H1 (cell line): ENCODE measurements around the gene CYTL1. TPM values are rescaled to one million over a fixed set of nuclear protein-coding genes. Genes with fewer than 3 reads are reported as not detected.

Experiments
- ASH2L ChIP-seq: fragments of 200-600, 300-600 bp; sonication (generic); IDR thresholded peaks from one replicate; pipeline ENCODE4 v1.7.1; 2017; ENCODE audit warnings: low read length
- CEBPB ChIP-seq: IDR thresholded peaks from 2 replicates; pipeline ENCODE4 v1.6.1; 2012; ENCODE audit warnings: low read depth, low read length
- CTBP2 ChIP-seq: IDR thresholded peaks from 2 replicates; pipeline ENCODE4 v1.7.0; 2011; ENCODE audit warnings: borderline replicate concordance, mild to moderate bottlenecking, moderate library complexity, mixed read lengths, low read length; ENCODE audit not compliant: insufficient read depth, insufficient read length
- EP300 ChIP-seq, 2 experiments: IDR thresholded peaks; 1 replicate in 1 of 2; 2 replicates in 1 of 2; pipeline ENCODE4 v1.6.1; 2011 to 2012; ENCODE audit warnings: low read depth in 2 of 2, low read length in 2 of 2, mild to moderate bottlenecking in 2 of 2, borderline replicate concordance in 1 of 2, inconsistent platforms in 1 of 2, moderate library complexity in 1 of 2
- MAFK ChIP-seq: IDR thresholded peaks from 2 replicates; pipeline ENCODE4 v1.6.1; 2012; ENCODE audit warnings: low read depth, mild to moderate bottlenecking, improper control_type of control experiment, low read length
- POU5F1 ChIP-seq: IDR thresholded peaks from 2 replicates; pipeline ENCODE4 v1.6.1; 2011; ENCODE audit warnings: low read depth, mild to moderate bottlenecking, low read length, moderate library complexity
- RAD21 ChIP-seq, 2 experiments: IDR thresholded peaks in 1 of 2; conservative IDR thresholded peaks in 1 of 2; 2 replicates each; pipeline ENCODE4 v1.6.1; 2011; ENCODE audit warnings: low read depth in 2 of 2, low read length in 2 of 2, improper control_type of control experiment in 1 of 2, inconsistent platforms in 1 of 2, mild to moderate bottlenecking in 1 of 2, moderate library complexity in 1 of 2
- SAP30 ChIP-seq: fragments of 300-600 bp; sonication (generic); IDR thresholded peaks from 2 replicates; pipeline ENCODE4 v1.7.1; 2012; ENCODE audit warnings: low read length, moderate library complexity, mild to moderate bottlenecking, inconsistent platforms; ENCODE audit not compliant: insufficient read depth, insufficient replicate concordance
- SIRT6 ChIP-seq: IDR thresholded peaks from one replicate; pipeline ENCODE4 v1.7.1; 2012; ENCODE audit warnings: low read length, inconsistent platforms
- SRF ChIP-seq: IDR thresholded peaks from 2 replicates; pipeline ENCODE4 v1.6.1; 2011; ENCODE audit warnings: mild to moderate bottlenecking, low read depth, low read length, moderate library complexity
- polyA plus RNA-seq, 7 experiments: library from polyadenylated mRNA; depleted of rRNA in 3 of 7; stranded (reverse) in 5 of 7; unstranded in 2 of 7; fragments of >200 nt in 5 of 7; fragments of 200-250 nt in 2 of 7; gene quantifications; 1 replicate in 5 of 7; 2 replicates in 1 of 7; 4 replicates in 1 of 7; pipeline versions ENCODE4 v1.2.1 to v1.2.3, GENCODE V29; 2011 to 2013; ENCODE audit warnings: missing spikeins in 2 of 7, mixed read lengths in 2 of 7
- total RNA-seq: library from RNA; stranded (reverse); fragmentation: NEBNext Ultra II Directional; extraction: Animal tissue kit (Norgen Biotek cat#: 25700); gene quantifications from 2 replicates; pipeline ENCODE4 v1.2.1, GENCODE V29; 2021
- TF ChIP-seq, protein P1 (sequence below): fragments of 300-600 bp; sonication (generic); IDR thresholded peaks from 2 replicates; pipeline ENCODE4 v1.7.1; 2012; ENCODE audit warnings: low read length, moderate library complexity, mild to moderate bottlenecking, inconsistent platforms; ENCODE audit not compliant: insufficient replicate concordance

Gene CYTL1
- total and polyA plus RNA-seq, 2 of the 8 experiments (the other 6 are each of a cell fraction or from before 2014, with no cell fraction given): 8.6 to 9.8 TPM

GRCh38 chr4:5029447-5029846 lies 10.2 kb upstream of the CYTL1 start (continued):
- TF ChIP-seq, protein P1, sequence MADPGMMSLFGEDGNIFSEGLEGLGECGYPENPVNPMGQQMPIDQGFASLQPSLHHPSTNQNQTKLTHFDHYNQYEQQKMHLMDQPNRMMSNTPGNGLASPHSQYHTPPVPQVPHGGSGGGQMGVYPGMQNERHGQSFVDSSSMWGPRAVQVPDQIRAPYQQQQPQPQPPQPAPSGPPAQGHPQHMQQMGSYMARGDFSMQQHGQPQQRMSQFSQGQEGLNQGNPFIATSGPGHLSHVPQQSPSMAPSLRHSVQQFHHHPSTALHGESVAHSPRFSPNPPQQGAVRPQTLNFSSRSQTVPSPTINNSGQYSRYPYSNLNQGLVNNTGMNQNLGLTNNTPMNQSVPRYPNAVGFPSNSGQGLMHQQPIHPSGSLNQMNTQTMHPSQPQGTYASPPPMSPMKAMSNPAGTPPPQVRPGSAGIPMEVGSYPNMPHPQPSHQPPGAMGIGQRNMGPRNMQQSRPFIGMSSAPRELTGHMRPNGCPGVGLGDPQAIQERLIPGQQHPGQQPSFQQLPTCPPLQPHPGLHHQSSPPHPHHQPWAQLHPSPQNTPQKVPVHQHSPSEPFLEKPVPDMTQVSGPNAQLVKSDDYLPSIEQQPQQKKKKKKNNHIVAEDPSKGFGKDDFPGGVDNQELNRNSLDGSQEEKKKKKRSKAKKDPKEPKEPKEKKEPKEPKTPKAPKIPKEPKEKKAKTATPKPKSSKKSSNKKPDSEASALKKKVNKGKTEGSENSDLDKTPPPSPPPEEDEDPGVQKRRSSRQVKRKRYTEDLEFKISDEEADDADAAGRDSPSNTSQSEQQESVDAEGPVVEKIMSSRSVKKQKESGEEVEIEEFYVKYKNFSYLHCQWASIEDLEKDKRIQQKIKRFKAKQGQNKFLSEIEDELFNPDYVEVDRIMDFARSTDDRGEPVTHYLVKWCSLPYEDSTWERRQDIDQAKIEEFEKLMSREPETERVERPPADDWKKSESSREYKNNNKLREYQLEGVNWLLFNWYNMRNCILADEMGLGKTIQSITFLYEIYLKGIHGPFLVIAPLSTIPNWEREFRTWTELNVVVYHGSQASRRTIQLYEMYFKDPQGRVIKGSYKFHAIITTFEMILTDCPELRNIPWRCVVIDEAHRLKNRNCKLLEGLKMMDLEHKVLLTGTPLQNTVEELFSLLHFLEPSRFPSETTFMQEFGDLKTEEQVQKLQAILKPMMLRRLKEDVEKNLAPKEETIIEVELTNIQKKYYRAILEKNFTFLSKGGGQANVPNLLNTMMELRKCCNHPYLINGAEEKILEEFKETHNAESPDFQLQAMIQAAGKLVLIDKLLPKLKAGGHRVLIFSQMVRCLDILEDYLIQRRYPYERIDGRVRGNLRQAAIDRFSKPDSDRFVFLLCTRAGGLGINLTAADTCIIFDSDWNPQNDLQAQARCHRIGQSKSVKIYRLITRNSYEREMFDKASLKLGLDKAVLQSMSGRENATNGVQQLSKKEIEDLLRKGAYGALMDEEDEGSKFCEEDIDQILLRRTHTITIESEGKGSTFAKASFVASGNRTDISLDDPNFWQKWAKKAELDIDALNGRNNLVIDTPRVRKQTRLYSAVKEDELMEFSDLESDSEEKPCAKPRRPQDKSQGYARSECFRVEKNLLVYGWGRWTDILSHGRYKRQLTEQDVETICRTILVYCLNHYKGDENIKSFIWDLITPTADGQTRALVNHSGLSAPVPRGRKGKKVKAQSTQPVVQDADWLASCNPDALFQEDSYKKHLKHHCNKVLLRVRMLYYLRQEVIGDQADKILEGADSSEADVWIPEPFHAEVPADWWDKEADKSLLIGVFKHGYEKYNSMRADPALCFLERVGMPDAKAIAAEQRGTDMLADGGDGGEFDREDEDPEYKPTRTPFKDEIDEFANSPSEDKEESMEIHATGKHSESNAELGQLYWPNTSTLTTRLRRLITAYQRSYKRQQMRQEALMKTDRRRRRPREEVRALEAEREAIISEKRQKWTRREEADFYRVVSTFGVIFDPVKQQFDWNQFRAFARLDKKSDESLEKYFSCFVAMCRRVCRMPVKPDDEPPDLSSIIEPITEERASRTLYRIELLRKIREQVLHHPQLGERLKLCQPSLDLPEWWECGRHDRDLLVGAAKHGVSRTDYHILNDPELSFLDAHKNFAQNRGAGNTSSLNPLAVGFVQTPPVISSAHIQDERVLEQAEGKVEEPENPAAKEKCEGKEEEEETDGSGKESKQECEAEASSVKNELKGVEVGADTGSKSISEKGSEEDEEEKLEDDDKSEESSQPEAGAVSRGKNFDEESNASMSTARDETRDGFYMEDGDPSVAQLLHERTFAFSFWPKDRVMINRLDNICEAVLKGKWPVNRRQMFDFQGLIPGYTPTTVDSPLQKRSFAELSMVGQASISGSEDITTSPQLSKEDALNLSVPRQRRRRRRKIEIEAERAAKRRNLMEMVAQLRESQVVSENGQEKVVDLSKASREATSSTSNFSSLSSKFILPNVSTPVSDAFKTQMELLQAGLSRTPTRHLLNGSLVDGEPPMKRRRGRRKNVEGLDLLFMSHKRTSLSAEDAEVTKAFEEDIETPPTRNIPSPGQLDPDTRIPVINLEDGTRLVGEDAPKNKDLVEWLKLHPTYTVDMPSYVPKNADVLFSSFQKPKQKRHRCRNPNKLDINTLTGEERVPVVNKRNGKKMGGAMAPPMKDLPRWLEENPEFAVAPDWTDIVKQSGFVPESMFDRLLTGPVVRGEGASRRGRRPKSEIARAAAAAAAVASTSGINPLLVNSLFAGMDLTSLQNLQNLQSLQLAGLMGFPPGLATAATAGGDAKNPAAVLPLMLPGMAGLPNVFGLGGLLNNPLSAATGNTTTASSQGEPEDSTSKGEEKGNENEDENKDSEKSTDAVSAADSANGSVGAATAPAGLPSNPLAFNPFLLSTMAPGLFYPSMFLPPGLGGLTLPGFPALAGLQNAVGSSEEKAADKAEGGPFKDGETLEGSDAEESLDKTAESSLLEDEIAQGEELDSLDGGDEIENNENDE: no peak
- TF ChIP-seq SIRT6 (no peak), EP300 (IDR thresholded peaks at IDR 0.05; ENCODE audit: borderline replicate concordance in 1 of 2, low read depth in 2 of 2, low read length in 2 of 2) (no peak), MAFK (no peak), POU5F1 (no peak), ASH2L (no peak), CTBP2 (no peak), CEBPB (no peak), SRF (no peak), RAD21 (IDR thresholded peaks at IDR 0.05 in 1 of 2, conservative IDR thresholded peaks at IDR 0.05 in 1 of 2; ENCODE audit: low read depth in 2 of 2, low read length in 2 of 2) (no peak), SAP30 (no peak)
